Measurements from ENCODE around the gene APH1A. TPM values are rescaled to one million over a fixed set of nuclear protein-coding genes. Genes with fewer than 3 reads are reported as not detected.

The APH1A gene
- total and polyA plus RNA-seq, 10 of the 15 experiments (the other 5 are each of a cell fraction or from before 2014, with no cell fraction given) = 6.7 to 130 (median 87.7) TPM

- H3K27me3 ChIP-seq (replicated peaks in 1 of 2; ENCODE audit: control insufficient read depth in 2 of 2, insufficient read depth in 2 of 2, low read length in 1 of 2) = no peaks in the 10 kb centered on the region
- FAIRE-seq (no peak), ATAC-seq (no peak), DNase-seq (ENCODE audit: low read depth, low spot score) (no peak)
- 0 out of 4 replicates have a peak, but pooled peaks cover 0 to 2% of the 10 kb centered on the region in 2 experiments for H3K36me3 ChIP-seq (ENCODE audit: control insufficient read depth in 2 of 2, insufficient read depth in 2 of 2, low read length in 1 of 2)
- peaks cover 13% of the 10 kb centered on the region for H3K4me1 ChIP-seq (ENCODE audit: control insufficient read depth, insufficient read depth, low read length)
- in situ Hi-C loops (cut with MboI) = no loop called here
- intact Hi-C loops (cut with micrococcal nuclease; ENCODE audit: unreplicated experiment) = loop anchor here (5.0 kb wide), 1 partner anchor 34 kb away; the partner anchor contains the start of gene ANP32E
- POLR2A ChIA-PET = interaction anchor here (1.7 to 1.8 kb wide), 2 partner anchors 9 to 92 kb away, joined by 4 to 6 read pairs; partner anchors contain the start of gene RPRD2
- peaks cover 26% of the 10 kb centered on the region for H3K79me2 ChIP-seq (ENCODE audit: control insufficient read depth, insufficient read depth, low read length)
- RAD21 ChIA-PET (ENCODE audit: unreplicated experiment) = no interaction called here
- no peak overlapping the region for H3K27ac ChIP-seq (ENCODE audit: control insufficient read depth, insufficient read depth)
- H2AFZ ChIP-seq (ENCODE audit: control insufficient read depth, low read depth, low read length) = no peak overlapping the region
- TF ChIP-seq SPI1 (IDR thresholded peaks at IDR 0.05; ENCODE audit: borderline replicate concordance, insufficient read depth, low read depth, low read length) (no peak), SP1 (IDR thresholded peaks at IDR 0.05; ENCODE audit: low read depth, low read length) (no peak), ZNF207 (IDR thresholded peaks at IDR 0.05; ENCODE audit: borderline replicate concordance) (no peak), TCF12 (IDR thresholded peaks at IDR 0.05; ENCODE audit: low read depth, low read length) (no peak), STAT1 (conservative IDR thresholded peaks at IDR 0.05) (no peak), PKNOX1 (IDR thresholded peaks at IDR 0.05) (no peak), STAT3 (IDR thresholded peaks at IDR 0.05; ENCODE audit: low read depth, low read length) (no peak), POU2F2 (IDR thresholded peaks at IDR 0.05; ENCODE audit: borderline replicate concordance, low read depth, low read length) (no peak)
- SMC1A ChIA-PET (ENCODE audit: uncharacterized antibody, unreplicated experiment) = interaction anchor here (1.3 to 2.4 kb wide), 2 partner anchors 10 to 15 kb away, joined by 5 to 6 read pairs; no protein-coding TSS in a partner anchor
- CTCF ChIA-PET = interaction anchor here (0.6 to 4.3 kb wide), 3 partner anchors 10 to 19 kb away, joined by 3 to 29 read pairs (median 14); partner anchors contain the start of gene CIART
- no peak overlapping the region for H3K4me3 ChIP-seq
- H4K20me1 ChIP-seq (ENCODE audit: control insufficient read depth, insufficient read depth) = no peaks in the 10 kb centered on the region
- H3K4me2 ChIP-seq (ENCODE audit: control insufficient read depth, insufficient read depth) = no peak overlapping the region
- no TSS peak for BruUV-seq (replicated peaks)
- no peak overlapping the region for H3K9ac ChIP-seq (ENCODE audit: control insufficient read depth, insufficient read depth, low read length)
- H3K9me3 ChIP-seq (replicated peaks; ENCODE audit: control insufficient read depth, insufficient read depth, low read length) = no peaks in the 10 kb centered on the region
- 95% methylated on average over 7 of the region's 7 CpGs for WGBS (ENCODE audit: insufficient coverage, insufficient replicate concordance, low lambda C conversion rate, missing lambda C conversion rate)
These were observed 2.6 kb upstream of the APH1A start for GRCh38 chr1:150271291-150271959.
